Glutamatergic neuron (in vitro differentiated cells): ENCODE results near the gene GRXCR2. TPM values are rescaled to one million over a fixed set of nuclear protein-coding genes. Genes with fewer than 3 reads are reported as not detected.
A peak's percentile ranks its signal among the peaks of the same experiment; 100 is the strongest.

Experiments used
- DNase-seq: peaks from one replicate; pipeline ENCODE4 v3.0.0; 2022
- H3K27ac Mint-ChIP-seq: one replicate; pipeline ENCODE4 v1.8.0; 2020; ENCODE audit warnings: mild to moderate bottlenecking, mixed read lengths, inconsistent platforms; ENCODE audit not compliant: unreplicated experiment
- H3K27me3 Mint-ChIP-seq: one replicate; pipeline ENCODE4 v1.8.0; 2020; ENCODE audit warnings: mild to moderate bottlenecking, moderate library complexity, mixed read lengths, inconsistent platforms; ENCODE audit not compliant: unreplicated experiment
- H3K36me3 Mint-ChIP-seq: one replicate; pipeline ENCODE4 v1.8.0; 2020; ENCODE audit warnings: mild to moderate bottlenecking, mixed read lengths, inconsistent platforms; ENCODE audit not compliant: unreplicated experiment
- H3K4me1 Mint-ChIP-seq: one replicate; pipeline ENCODE4 v1.8.0; 2020; ENCODE audit warnings: mild to moderate bottlenecking, low read depth, mixed read lengths, inconsistent platforms; ENCODE audit not compliant: unreplicated experiment
- H3K4me3 Mint-ChIP-seq: one replicate; pipeline ENCODE4 v1.8.0; 2020; ENCODE audit warnings: mild to moderate bottlenecking, mixed read lengths, inconsistent platforms; ENCODE audit not compliant: unreplicated experiment
- H3K9me3 Mint-ChIP-seq: one replicate; pipeline ENCODE4 v1.8.0; 2020; ENCODE audit warnings: mild to moderate bottlenecking, moderate library complexity, mixed read lengths, inconsistent platforms; ENCODE audit not compliant: unreplicated experiment
- total RNA-seq: library from RNA; stranded (reverse); fragmentation: NEBNext Ultra II Directional; extraction: Animal tissue kit (Norgen Biotek cat#: 25700); gene quantifications from one replicate; pipeline ENCODE4 v1.2.1, GENCODE V29; 2021; ENCODE audit not compliant: unreplicated experiment
- TF ChIP-seq, protein P1 (sequence below): fragments of 200-600 bp; sonication (generic); IDR thresholded peaks from one replicate; pipeline ENCODE4 v1.5.0; 2021; ENCODE audit not compliant: partially characterized antibody, unreplicated experiment

The GRXCR2 gene
- total RNA-seq, 1 donor from 2014 or later = not detected

DNA sequence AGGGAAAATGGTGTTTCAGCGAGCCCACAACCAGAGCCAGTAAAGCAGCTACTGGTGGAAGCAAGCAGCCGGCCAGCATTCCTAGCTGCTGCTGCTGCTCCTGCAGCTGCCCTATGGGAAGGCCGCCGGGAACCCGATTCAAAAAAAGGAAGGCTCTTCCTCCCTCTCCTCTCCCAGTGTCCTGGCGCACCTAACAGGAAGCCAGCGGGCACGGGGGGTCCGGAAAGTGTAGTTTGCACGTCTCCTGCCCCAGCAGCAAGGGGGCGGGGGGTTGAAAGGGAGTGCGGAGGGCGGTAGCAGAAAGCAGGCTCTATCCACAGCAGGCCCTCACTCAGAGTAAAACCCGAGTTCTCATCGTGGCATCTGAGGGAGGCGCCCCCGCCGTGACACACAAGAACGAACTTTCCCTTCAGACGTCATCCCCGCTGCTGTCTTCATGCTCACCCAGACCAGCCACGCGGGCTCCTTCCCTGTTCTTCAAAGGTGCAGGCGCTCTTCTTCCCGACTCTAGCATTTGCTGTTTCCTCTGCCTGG lies 16.5 kb downstream of the GRXCR2 start:
- Mint-ChIP-seq H3K27me3 (no peaks in the 10 kb centered on the region), H3K4me1 (no peaks in the 10 kb centered on the region), H3K27ac (peak overlapping the region; percentile 8), H3K4me3 (peak overlapping the region; percentile 78), H3K9me3 (no peaks in the 10 kb centered on the region), H3K36me3 (no peaks in the 10 kb centered on the region)
- peak; percentile 43 for DNase-seq
- TF ChIP-seq, protein P1, sequence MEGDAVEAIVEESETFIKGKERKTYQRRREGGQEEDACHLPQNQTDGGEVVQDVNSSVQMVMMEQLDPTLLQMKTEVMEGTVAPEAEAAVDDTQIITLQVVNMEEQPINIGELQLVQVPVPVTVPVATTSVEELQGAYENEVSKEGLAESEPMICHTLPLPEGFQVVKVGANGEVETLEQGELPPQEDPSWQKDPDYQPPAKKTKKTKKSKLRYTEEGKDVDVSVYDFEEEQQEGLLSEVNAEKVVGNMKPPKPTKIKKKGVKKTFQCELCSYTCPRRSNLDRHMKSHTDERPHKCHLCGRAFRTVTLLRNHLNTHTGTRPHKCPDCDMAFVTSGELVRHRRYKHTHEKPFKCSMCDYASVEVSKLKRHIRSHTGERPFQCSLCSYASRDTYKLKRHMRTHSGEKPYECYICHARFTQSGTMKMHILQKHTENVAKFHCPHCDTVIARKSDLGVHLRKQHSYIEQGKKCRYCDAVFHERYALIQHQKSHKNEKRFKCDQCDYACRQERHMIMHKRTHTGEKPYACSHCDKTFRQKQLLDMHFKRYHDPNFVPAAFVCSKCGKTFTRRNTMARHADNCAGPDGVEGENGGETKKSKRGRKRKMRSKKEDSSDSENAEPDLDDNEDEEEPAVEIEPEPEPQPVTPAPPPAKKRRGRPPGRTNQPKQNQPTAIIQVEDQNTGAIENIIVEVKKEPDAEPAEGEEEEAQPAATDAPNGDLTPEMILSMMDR = no peak

- H3K27ac Mint-ChIP-seq = no peak overlapping the region
- no peaks in the 10 kb centered on the region for H3K36me3 Mint-ChIP-seq
- no peaks in the 10 kb centered on the region for H3K4me1 Mint-ChIP-seq
- peak overlapping the region; percentile 78 for H3K4me3 Mint-ChIP-seq
- TF ChIP-seq, protein P1 = no peak
- no peak for DNase-seq
- no peaks in the 10 kb centered on the region for H3K27me3 Mint-ChIP-seq
- H3K9me3 Mint-ChIP-seq = no peaks in the 10 kb centered on the region
Measured at GRCh38 chr5:145855763-145856267, 17.0 kb downstream of the GRXCR2 start.

- H3K36me3 Mint-ChIP-seq = no peaks in the 10 kb centered on the region
- H3K4me1 Mint-ChIP-seq = no peaks in the 10 kb centered on the region
- H3K27ac Mint-ChIP-seq = no peak overlapping the region
- no peak for DNase-seq
- TF ChIP-seq, protein P1 = no peak
- no peaks in the 10 kb centered on the region for H3K9me3 Mint-ChIP-seq
- H3K4me3 Mint-ChIP-seq = no peak overlapping the region
- H3K27me3 Mint-ChIP-seq = no peaks in the 10 kb centered on the region
Measured at GRCh38 chr5:145854651-145855258, 18.1 kb downstream of the GRXCR2 start.

DNA sequence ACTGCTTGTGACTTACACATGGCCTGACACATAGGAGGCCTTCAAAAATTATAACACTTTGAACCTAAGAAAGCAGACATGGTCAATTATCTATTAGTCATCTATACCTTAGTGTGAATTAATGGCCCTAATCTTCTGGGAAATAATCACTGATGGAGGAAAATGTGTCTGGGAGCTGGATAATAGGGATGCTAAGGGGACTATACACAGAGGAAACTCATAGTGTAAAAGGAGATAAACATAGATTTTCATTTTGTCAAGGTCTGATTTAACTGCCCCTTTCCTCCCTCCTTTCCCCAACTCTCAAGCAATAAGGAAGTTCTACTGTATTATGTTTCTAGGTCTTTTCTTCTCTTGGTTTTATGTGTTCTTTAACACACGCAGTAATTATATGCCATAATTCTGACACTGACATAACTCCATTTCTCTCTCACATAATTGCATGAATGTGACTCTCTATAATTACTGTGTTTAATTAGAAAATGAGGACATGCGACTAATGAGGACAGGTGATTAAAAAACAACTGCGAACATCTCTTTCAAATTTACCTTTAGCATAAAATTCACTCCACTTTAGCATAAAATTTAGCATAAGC lies 18.9 kb downstream of the GRXCR2 start:
- Mint-ChIP-seq H3K4me3 (no peak overlapping the region), H3K27me3 (no peaks in the 10 kb centered on the region), H3K36me3 (no peaks in the 10 kb centered on the region), H3K9me3 (no peaks in the 10 kb centered on the region), H3K4me1 (no peaks in the 10 kb centered on the region), H3K27ac (no peak overlapping the region)
- TF ChIP-seq, protein P1 = no peak
- DNase-seq = no peak

DNA sequence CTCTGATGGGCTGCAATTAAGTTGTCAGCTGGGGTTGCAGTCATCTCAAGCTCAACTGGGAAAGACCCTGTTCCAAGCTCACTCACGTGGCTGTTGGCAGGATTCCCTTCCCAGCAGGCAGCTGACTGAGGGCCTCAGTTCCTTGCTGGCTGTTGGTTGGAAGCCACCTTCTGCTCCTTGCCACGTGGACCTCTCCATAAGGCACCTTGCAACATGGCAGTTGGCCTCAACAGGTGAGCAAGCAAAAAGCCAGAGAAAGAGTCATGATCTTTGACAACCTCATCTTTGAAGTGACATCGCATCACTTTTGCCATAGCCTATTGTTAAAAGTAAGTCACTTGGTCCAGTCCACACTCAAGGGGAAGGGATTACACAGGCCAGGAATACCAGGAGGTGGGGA lies 19.8 kb downstream of the GRXCR2 start:
- DNase-seq = no peak
- no peak overlapping the region for H3K4me3 Mint-ChIP-seq
- no peak overlapping the region for H3K27ac Mint-ChIP-seq
- TF ChIP-seq, protein P1 = no peak
- no peaks in the 10 kb centered on the region for H3K9me3 Mint-ChIP-seq
- no peaks in the 10 kb centered on the region for H3K27me3 Mint-ChIP-seq
- no peaks in the 10 kb centered on the region for H3K4me1 Mint-ChIP-seq
- no peaks in the 10 kb centered on the region for H3K36me3 Mint-ChIP-seq
